ENCODE results near the gene CBX7.

GRCh38 chr22:39171623-39172264, 19.3 kb upstream of the CBX7 start:
- TF ChIP-seq, protein P1, sequence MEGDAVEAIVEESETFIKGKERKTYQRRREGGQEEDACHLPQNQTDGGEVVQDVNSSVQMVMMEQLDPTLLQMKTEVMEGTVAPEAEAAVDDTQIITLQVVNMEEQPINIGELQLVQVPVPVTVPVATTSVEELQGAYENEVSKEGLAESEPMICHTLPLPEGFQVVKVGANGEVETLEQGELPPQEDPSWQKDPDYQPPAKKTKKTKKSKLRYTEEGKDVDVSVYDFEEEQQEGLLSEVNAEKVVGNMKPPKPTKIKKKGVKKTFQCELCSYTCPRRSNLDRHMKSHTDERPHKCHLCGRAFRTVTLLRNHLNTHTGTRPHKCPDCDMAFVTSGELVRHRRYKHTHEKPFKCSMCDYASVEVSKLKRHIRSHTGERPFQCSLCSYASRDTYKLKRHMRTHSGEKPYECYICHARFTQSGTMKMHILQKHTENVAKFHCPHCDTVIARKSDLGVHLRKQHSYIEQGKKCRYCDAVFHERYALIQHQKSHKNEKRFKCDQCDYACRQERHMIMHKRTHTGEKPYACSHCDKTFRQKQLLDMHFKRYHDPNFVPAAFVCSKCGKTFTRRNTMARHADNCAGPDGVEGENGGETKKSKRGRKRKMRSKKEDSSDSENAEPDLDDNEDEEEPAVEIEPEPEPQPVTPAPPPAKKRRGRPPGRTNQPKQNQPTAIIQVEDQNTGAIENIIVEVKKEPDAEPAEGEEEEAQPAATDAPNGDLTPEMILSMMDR (IDR thresholded peaks at IDR 0.05): no peak
- TF ChIP-seq POLR2A (IDR thresholded peaks at IDR 0.05): no peak

All from esophagus squamous epithelium (tissue), 4 donors.